GM21381 (cell line): ENCODE measurements around the gene BCL3.

Experiments
- ATAC-seq: cut with Tn5 transposase; IDR thresholded peaks from one replicate; pipeline ENCODE4 v1.9.1; 2021; ENCODE audit warnings: mild to moderate bottlenecking, moderate library complexity; ENCODE audit not compliant: unreplicated experiment

BCL3 gene

GRCh38 chr19:44785271-44785670 lies 36.8 kb downstream of the BCL3 start:
- no peak for ATAC-seq

- no peak for ATAC-seq
These were observed 37.5 kb downstream of the BCL3 start for GRCh38 chr19:44785993-44786392.

GRCh38 chr19:44788971-44789370 lies 40.5 kb downstream of the BCL3 start:
- ATAC-seq: no peak

- no peak for ATAC-seq
These were observed 41.5 kb downstream of the BCL3 start for GRCh38 chr19:44789943-44790483.

GRCh38 chr19:44792281-44792680 lies 43.8 kb downstream of the BCL3 start:
- ATAC-seq: no peak

GRCh38 chr19:44794610-44795009 lies 46.1 kb downstream of the BCL3 start:
- ATAC-seq: no peak

- no peak for ATAC-seq
These were observed 47.0 kb downstream of the BCL3 start for GRCh38 chr19:44795398-44795987.

- ATAC-seq: no peak
These were observed 48.2 kb downstream of the BCL3 start for GRCh38 chr19:44796701-44797115.

- ATAC-seq: no peak
These were observed 51.3 kb downstream of the BCL3 start for GRCh38 chr19:44799627-44800346.

- ATAC-seq: no peak
These were observed 52.0 kb downstream of the BCL3 start for GRCh38 chr19:44800461-44800860.

- ATAC-seq: no peak
These were observed 55.2 kb downstream of the BCL3 start for GRCh38 chr19:44803442-44804428.

- no peak for ATAC-seq
These were observed 57.8 kb downstream of the BCL3 start for GRCh38 chr19:44806291-44806690.

GRCh38 chr19:44807162-44807561 lies 58.7 kb downstream of the BCL3 start:
- ATAC-seq: no peak

- ATAC-seq: no peak
These were observed 59.3 kb downstream of the BCL3 start for GRCh38 chr19:44807652-44808462.

- no peak for ATAC-seq
These were observed 60.2 kb downstream of the BCL3 start, which contains the start of gene BCAM for GRCh38 chr19:44808463-44809371. TSS of gene BCAM (plus strand) at chr19:44809103. CDS start at chr19:44809125, 22 bp downstream.
